Fibroblast of lung (primary cell): ENCODE data around the gene OR4N5.

ENCODE experiments used
- EZH2 ChIP-seq: IDR thresholded peaks from 2 replicates; pipeline ENCODE4 v1.5.1; 2012; ENCODE audit warnings: low read length, control low read depth, mild to moderate bottlenecking; ENCODE audit errors: missing control alignments
- TF ChIP-seq, protein P1 (sequence below), 2 donors: IDR thresholded peaks in 1 of 2; conservative IDR thresholded peaks in 1 of 2; 1 replicate in 1 of 2; 2 replicates in 1 of 2; pipeline ENCODE4 v1.5.1; 2011 to 2012; ENCODE audit warnings: low read length in 2 of 2, control low read depth in 1 of 2, inconsistent platforms in 1 of 2, low read depth in 1 of 2, mild to moderate bottlenecking in 1 of 2

DNA sequence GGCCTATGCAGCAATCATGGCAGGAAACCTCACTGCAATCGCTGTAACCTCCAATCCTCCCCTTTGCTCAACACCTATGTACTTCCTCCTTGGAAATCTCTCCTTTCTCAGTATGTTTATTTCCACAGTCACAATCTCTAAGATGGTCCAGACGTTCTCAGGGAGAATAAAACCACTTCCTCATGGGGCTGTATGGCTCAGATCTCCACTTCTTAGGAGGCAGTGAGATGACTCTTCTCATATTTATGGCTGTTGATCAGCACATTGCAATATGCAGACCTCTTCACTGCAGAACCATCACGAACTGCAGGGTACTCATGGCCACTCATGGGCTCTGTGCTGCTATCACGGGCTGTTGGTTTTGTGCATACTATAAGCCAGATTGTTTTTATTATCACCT is 45.2 kb upstream of the OR4N5 start:
- no peak for TF ChIP-seq EZH2
- TF ChIP-seq, protein P1, sequence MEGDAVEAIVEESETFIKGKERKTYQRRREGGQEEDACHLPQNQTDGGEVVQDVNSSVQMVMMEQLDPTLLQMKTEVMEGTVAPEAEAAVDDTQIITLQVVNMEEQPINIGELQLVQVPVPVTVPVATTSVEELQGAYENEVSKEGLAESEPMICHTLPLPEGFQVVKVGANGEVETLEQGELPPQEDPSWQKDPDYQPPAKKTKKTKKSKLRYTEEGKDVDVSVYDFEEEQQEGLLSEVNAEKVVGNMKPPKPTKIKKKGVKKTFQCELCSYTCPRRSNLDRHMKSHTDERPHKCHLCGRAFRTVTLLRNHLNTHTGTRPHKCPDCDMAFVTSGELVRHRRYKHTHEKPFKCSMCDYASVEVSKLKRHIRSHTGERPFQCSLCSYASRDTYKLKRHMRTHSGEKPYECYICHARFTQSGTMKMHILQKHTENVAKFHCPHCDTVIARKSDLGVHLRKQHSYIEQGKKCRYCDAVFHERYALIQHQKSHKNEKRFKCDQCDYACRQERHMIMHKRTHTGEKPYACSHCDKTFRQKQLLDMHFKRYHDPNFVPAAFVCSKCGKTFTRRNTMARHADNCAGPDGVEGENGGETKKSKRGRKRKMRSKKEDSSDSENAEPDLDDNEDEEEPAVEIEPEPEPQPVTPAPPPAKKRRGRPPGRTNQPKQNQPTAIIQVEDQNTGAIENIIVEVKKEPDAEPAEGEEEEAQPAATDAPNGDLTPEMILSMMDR (conservative IDR thresholded peaks at IDR 0.05 in 1 of 2, IDR thresholded peaks at IDR 0.05 in 1 of 2; ENCODE audit: low read depth in 1 of 2, low read length in 2 of 2) = no peak
